T-helper 17 cell (primary cell): ENCODE measurements around the gene SIAH1. TPM values are rescaled to one million over a fixed set of nuclear protein-coding genes. Genes with fewer than 3 reads are reported as not detected.
A peak's percentile ranks its signal among the peaks of the same experiment; 100 is the strongest.
"Not testable (repeated sequence)": the region's sequence is repeated elsewhere in the genome, so short reads cannot be mapped to it uniquely, and the experiment has no call there.

Experiments used
- ATAC-seq: fragments of 150-1000 bp; cut with Tn5 transposase; 2 replicates; pipeline ENCODE4 v1.10.0; 2021; ENCODE audit warnings: mild to moderate bottlenecking, moderate library complexity
- DNase-seq, 3 donors: peaks; one replicate each; pipeline versions ENCODE4 v3.0.0 to v3.0.0-alpha.2; 2020 to 2021
- H3K9me3 ChIP-seq: one replicate; pipeline ENCODE4 v1.7.0; 2013; ENCODE audit warnings: low read length, mild to moderate bottlenecking; ENCODE audit not compliant: control insufficient read depth, poor library complexity, severe bottlenecking
- H3K27ac Mint-ChIP-seq: one replicate; pipeline ENCODE4 v1.8.0; 2022; ENCODE audit warnings: mild to moderate bottlenecking, moderate library complexity, mixed read lengths
- H3K27me3 Mint-ChIP-seq: one replicate; pipeline ENCODE4 v1.8.0; 2022; ENCODE audit warnings: mixed read lengths
- H3K36me3 Mint-ChIP-seq: one replicate; pipeline ENCODE4 v1.8.0; 2022; ENCODE audit warnings: low read depth, mixed read lengths
- H3K4me1 Mint-ChIP-seq: one replicate; pipeline ENCODE4 v1.8.0; 2022; ENCODE audit warnings: mild to moderate bottlenecking, mixed read lengths
- H3K4me3 Mint-ChIP-seq: one replicate; pipeline ENCODE4 v1.8.0; 2022; ENCODE audit warnings: mild to moderate bottlenecking, moderate library complexity, mixed read lengths
- total RNA-seq, 4 donors: library from RNA in 2 of 4; stranded (reverse) in 2 of 4; gene quantifications; one replicate each; pipeline ENCODE4 v1.2.3 and lab custom pipeline; 2022 to 2026

SIAH1 gene
- total RNA-seq, 2 donors from 2014 or later = 36.4 to 41.2 TPM

- no peaks in the 10 kb centered on the region for H3K9me3 ChIP-seq
- DNase-seq = no peak
- H3K27ac Mint-ChIP-seq = peak overlapping the region; percentile 95
- ATAC-seq = no peak
- H3K27me3 Mint-ChIP-seq = no peaks in the 10 kb centered on the region
- no peak overlapping the region for H3K4me3 Mint-ChIP-seq
- no peaks in the 10 kb centered on the region for H3K36me3 Mint-ChIP-seq
- peaks cover 31% of the 10 kb centered on the region for H3K4me1 Mint-ChIP-seq
Observed at GRCh38 chr16:48367441-48368049, 17.7 kb downstream of the SIAH1 start.

GRCh38 chr16:48366165-48367093 is 18.8 kb downstream of the SIAH1 start:
- no peaks in the 10 kb centered on the region for H3K36me3 Mint-ChIP-seq
- H3K27me3 Mint-ChIP-seq = no peaks in the 10 kb centered on the region
- peak overlapping the region; percentile 97 for H3K4me3 Mint-ChIP-seq
- DNase-seq (peak in 1 of 3 donors; percentile 39), ATAC-seq (peak; percentile 85)
- peak overlapping the region; percentile 95 for H3K27ac Mint-ChIP-seq
- peaks cover 28% of the 10 kb centered on the region for H3K4me1 Mint-ChIP-seq
- H3K9me3 ChIP-seq = no peaks in the 10 kb centered on the region

DNA sequence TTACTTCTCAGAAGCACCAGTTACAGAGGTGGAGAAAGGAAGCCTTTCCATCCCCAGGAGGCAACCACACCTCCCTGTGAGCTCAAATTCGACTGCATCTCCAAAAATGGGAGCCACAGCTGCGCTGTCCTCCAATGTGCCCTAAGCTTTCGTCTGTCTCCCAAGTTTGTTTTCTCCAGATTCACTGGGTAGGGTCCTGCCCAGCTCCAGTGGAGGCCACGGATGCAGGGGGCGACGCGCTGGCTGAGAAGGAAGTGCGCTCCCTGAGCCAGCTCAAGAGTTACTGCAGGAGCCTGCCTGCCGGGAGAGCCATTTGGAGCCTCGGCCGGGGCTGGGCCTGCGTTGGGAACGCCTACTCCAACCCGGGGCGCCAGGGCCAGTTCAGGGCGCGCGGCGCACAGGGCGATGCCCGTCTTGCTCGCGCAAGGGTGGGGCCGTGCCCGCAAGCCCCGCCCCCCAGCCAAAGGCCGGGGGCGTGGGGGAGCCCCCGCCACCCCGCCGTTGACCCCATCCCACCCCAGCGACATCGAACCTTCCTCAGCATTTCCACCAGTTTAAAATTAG is 19.5 kb downstream of the SIAH1 start:
- ATAC-seq (peak; percentile 90), DNase-seq (peak; percentile 66 to 73 (median 71))
- Mint-ChIP-seq H3K4me1 (peaks cover 26% of the 10 kb centered on the region), H3K4me3 (peak overlapping the region; percentile 97), H3K36me3 (no peaks in the 10 kb centered on the region), H3K27me3 (no peaks in the 10 kb centered on the region), H3K27ac (peak overlapping the region; percentile 95)
- no peaks in the 10 kb centered on the region for H3K9me3 ChIP-seq

- DNase-seq = no peak
- Mint-ChIP-seq H3K4me3 (peak overlapping the region; percentile 97), H3K27me3 (no peaks in the 10 kb centered on the region), H3K4me1 (peaks cover 25% of the 10 kb centered on the region), H3K36me3 (no peaks in the 10 kb centered on the region), H3K27ac (peak overlapping the region; percentile 63)
- no peaks in the 10 kb centered on the region for H3K9me3 ChIP-seq
- ATAC-seq = no peak
Observed at GRCh38 chr16:48365025-48365600, 20.1 kb downstream of the SIAH1 start.

GRCh38 chr16:48361540-48362144 is 23.6 kb downstream of the SIAH1 start:
- H3K36me3 Mint-ChIP-seq = no peaks in the 10 kb centered on the region
- no peak for ATAC-seq
- no peaks in the 10 kb centered on the region for H3K9me3 ChIP-seq
- H3K27ac Mint-ChIP-seq = peak overlapping the region; percentile 29
- peaks cover 13% of the 10 kb centered on the region for H3K4me1 Mint-ChIP-seq
- H3K4me3 Mint-ChIP-seq = no peak overlapping the region
- no peaks in the 10 kb centered on the region for H3K27me3 Mint-ChIP-seq
- no peak for DNase-seq

- Mint-ChIP-seq H3K27ac (no peak overlapping the region), H3K36me3 (no peaks in the 10 kb centered on the region), H3K27me3 (no peaks in the 10 kb centered on the region), H3K4me1 (peaks cover 7% of the 10 kb centered on the region), H3K4me3 (no peak overlapping the region)
- DNase-seq = no peak
- no peak for ATAC-seq
- H3K9me3 ChIP-seq = no peaks in the 10 kb centered on the region
Observed at GRCh38 chr16:48361012-48361411, 24.2 kb downstream of the SIAH1 start.

GRCh38 chr16:48359983-48360382 is 25.2 kb downstream of the SIAH1 start:
- Mint-ChIP-seq H3K36me3 (no peaks in the 10 kb centered on the region), H3K27ac (no peak overlapping the region), H3K4me3 (no peak overlapping the region), H3K4me1 (peaks cover 4% of the 10 kb centered on the region), H3K27me3 (no peaks in the 10 kb centered on the region)
- DNase-seq (no peak), ATAC-seq (no peak)
- H3K9me3 ChIP-seq = no peaks in the 10 kb centered on the region

DNA sequence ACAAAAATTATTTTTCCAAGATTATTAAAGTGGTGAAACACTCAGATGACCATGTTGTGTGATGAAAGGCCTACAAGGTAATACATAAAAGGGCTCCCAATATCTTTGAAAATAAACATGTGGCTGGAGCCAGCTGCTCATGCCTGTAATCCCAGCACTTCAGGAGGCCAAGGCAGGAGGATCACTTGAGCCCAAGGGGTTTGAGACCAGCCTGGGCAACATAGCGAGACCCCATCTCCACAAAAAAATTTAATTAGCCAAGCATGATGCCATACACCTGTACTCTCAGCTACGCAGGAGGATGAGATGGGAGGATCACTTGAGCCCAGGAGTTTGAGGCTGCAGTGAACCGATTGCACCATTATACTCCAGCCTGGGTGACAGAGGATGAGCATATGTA is 26.8 kb downstream of the SIAH1 start:
- no peaks in the 10 kb centered on the region for H3K9me3 ChIP-seq
- no peak for DNase-seq
- peak overlapping the region; percentile 12 for H3K4me3 Mint-ChIP-seq
- H3K27me3 Mint-ChIP-seq = no peaks in the 10 kb centered on the region
- peak overlapping the region; percentile 1 for H3K27ac Mint-ChIP-seq
- no peak for ATAC-seq
- peaks cover 7% of the 10 kb centered on the region for H3K4me1 Mint-ChIP-seq
- no peaks in the 10 kb centered on the region for H3K36me3 Mint-ChIP-seq

- H3K9me3 ChIP-seq = no peaks in the 10 kb centered on the region
- Mint-ChIP-seq H3K4me1 (peaks cover 6% of the 10 kb centered on the region), H3K36me3 (no peaks in the 10 kb centered on the region), H3K27ac (peak overlapping the region; percentile 66), H3K4me3 (no peak overlapping the region), H3K27me3 (no peaks in the 10 kb centered on the region)
- DNase-seq (no peak), ATAC-seq (no peak)
Observed at GRCh38 chr16:48356633-48357376, 28.4 kb downstream of the SIAH1 start.

DNA sequence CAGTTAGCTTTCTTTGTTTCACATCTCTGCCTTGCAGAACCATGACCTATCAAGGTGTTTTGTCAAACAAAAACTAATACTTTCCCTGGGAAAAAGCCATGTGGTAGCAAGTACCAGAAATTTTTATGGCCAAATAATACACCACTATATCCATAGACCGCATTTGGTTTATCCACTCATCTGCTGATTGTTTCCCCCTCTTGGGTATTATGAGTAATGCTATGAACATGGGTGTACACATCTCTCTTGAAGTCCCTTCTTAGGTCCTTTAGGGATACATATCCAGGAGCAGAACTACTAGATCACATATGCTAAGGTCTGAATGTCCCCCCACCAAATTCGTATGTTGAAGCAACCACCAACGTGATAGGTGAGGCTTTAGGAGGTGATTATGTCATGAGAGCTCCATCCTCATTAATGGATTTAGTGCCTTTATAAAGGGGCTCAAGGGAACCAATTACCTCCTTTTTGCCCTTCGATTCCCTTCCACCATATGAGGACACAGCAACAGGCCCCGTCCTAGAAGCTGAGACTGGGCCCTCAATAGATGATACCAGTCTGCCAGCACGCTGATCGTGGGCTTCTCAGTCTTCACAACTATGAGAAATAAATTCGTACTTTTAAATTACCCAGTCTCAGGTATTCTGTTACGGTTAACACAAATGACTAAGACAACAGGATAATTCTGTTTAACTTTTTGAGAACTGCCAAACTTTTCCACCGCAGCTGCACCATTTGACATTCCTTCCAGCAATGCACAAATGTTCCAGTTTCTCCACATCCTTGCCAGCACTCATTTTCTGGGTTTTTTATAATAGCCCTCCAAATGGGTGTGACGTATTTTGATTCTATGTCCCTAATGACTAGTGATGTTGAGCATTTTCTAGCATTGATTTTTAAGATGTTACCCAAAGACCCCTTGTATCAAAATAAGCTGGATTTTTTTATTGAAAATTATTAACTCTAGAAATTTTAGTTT is 30.0 kb downstream of the SIAH1 start:
- Mint-ChIP-seq H3K36me3 (no peaks in the 10 kb centered on the region), H3K4me3 (no peak overlapping the region), H3K27me3 (no peaks in the 10 kb centered on the region), H3K27ac (peak overlapping the region; percentile 34), H3K4me1 (peaks cover 6% of the 10 kb centered on the region)
- no peaks in the 10 kb centered on the region for H3K9me3 ChIP-seq
- no peak for ATAC-seq
- DNase-seq = no peak

DNA sequence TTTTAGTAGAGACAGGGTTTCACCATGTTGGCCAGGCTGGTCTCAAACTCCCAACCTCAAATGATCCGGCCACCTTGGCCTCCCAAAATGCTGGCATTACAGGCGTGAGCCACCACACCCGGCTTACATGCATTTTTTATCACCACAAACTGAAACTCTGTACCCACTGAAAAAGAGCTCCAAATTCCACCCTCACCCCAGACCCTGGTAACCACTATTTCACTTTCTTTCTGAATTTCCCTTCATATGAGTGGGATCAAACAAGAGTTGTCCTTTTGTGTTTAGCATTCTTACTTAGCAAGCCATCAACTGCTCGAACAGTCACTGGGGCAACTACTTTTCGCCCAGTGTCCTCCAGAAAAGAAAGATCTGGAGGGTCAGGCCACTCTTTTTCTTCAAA is 30.8 kb downstream of the SIAH1 start:
- H3K9me3 ChIP-seq, H3K36me3 Mint-ChIP-seq, H3K4me1 Mint-ChIP-seq, H3K4me3 Mint-ChIP-seq, DNase-seq, ATAC-seq, H3K27me3 Mint-ChIP-seq: not testable (repeated sequence)
- peak overlapping the region; percentile 34 for H3K27ac Mint-ChIP-seq
